Neural cell (in vitro differentiated cells): ENCODE measurements around the gene ACTRT2. TPM values are rescaled to one million over a fixed set of nuclear protein-coding genes. Genes with fewer than 3 reads are reported as not detected.

Experiments
- H2AFZ ChIP-seq: fragments of 200-600, 300-800 bp; sonication (generic), shearing (Covaris generic); 2 replicates; pipeline ENCODE4 v1.6.0; 2014; ENCODE audit warnings: low read depth, mild to moderate bottlenecking, antibody characterized with exemption, low read length, moderate library complexity
- H3F3A ChIP-seq: fragments of 200-600 bp; shearing (Covaris generic); 2 replicates; pipeline ENCODE4 v1.6.1; 2016; ENCODE audit warnings: mild to moderate bottlenecking, moderate library complexity, mixed read lengths, antibody characterized with exemption, low read length; ENCODE audit not compliant: insufficient read depth, poor library complexity, severe bottlenecking
- H3K27ac ChIP-seq: fragments of 200-600, 300-800 bp; sonication (generic), shearing (Covaris generic); 2 replicates; pipeline ENCODE4 v1.5.1; 2014; ENCODE audit warnings: mild to moderate bottlenecking, low read length, moderate library complexity
- H3K27me3 ChIP-seq: fragments of 300-800, 200-600 bp; sonication (generic), shearing (Covaris generic); 2 replicates; pipeline ENCODE4 v1.6.0; 2014; ENCODE audit warnings: mild to moderate bottlenecking, low read depth, low read length, moderate library complexity; ENCODE audit not compliant: insufficient read depth
- H3K36me3 ChIP-seq: fragments of 300-800, 200-600 bp; sonication (generic), shearing (Covaris generic); 2 replicates; pipeline ENCODE4 v1.5.1; 2014; ENCODE audit warnings: mild to moderate bottlenecking, antibody characterized with exemption, low read length, moderate library complexity; ENCODE audit not compliant: insufficient read depth
- H3K4me2 ChIP-seq: fragments of 300-800, 200-600 bp; sonication (generic), shearing (Covaris generic); 2 replicates; pipeline ENCODE4 v1.6.0; 2014; ENCODE audit warnings: mild to moderate bottlenecking, low read length
- H3K4me3 ChIP-seq: fragments of 300-800, 200-600 bp; sonication (generic), shearing (Covaris generic); 2 replicates; pipeline ENCODE4 v1.5.1; 2014; ENCODE audit warnings: mild to moderate bottlenecking, low read length, moderate library complexity
- H3K79me2 ChIP-seq: fragments of 200-600 bp; shearing (Covaris generic); replicated peaks from 2 replicates; pipeline ENCODE4 v1.6.0; 2014; ENCODE audit warnings: mild to moderate bottlenecking, low read length, moderate library complexity; ENCODE audit not compliant: insufficient read depth
- H3K9ac ChIP-seq: fragments of 300-800, 200-600 bp; sonication (generic), shearing (Covaris generic); 2 replicates; pipeline ENCODE4 v1.6.1; 2016; ENCODE audit warnings: mild to moderate bottlenecking, low read length, mixed read lengths
- H3K9me2 ChIP-seq: fragments of 200-600 bp; shearing (Covaris generic); 2 replicates; pipeline ENCODE4 v1.6.1; 2016; ENCODE audit warnings: mild to moderate bottlenecking, low read length, mixed read lengths; ENCODE audit not compliant: insufficient read depth
- H3K9me3 ChIP-seq: fragments of 200-600, 300-800 bp; sonication (generic), shearing (Covaris generic); 2 replicates; pipeline ENCODE4 v1.6.1; 2016; ENCODE audit warnings: mild to moderate bottlenecking, mixed run types, low read length, moderate library complexity, mixed read lengths
- H4K20me1 ChIP-seq: fragments of 200-600 bp; shearing (Covaris generic); 2 replicates; pipeline ENCODE4 v1.6.1; 2016; ENCODE audit warnings: mild to moderate bottlenecking, mixed run types; ENCODE audit not compliant: insufficient read depth
- EP300 ChIP-seq: fragments of 450-650 bp; conservative IDR thresholded peaks from 2 replicates; pipeline ENCODE4 v1.6.1; 2014; ENCODE audit warnings: antibody characterized with exemption, mild to moderate bottlenecking, moderate library complexity; ENCODE audit not compliant: poor library complexity, severe bottlenecking
- EZH2 ChIP-seq: fragments of 200-600, 300-800 bp; shearing (Covaris generic), sonication (generic); IDR thresholded peaks from 2 replicates; pipeline ENCODE4 v1.6.1; 2014; ENCODE audit warnings: antibody characterized with exemption, low read length, borderline replicate concordance, mild to moderate bottlenecking; ENCODE audit not compliant: insufficient read depth, poor library complexity, severe bottlenecking
- MXI1 ChIP-seq: fragments of 450-650 bp; conservative IDR thresholded peaks from 2 replicates; pipeline ENCODE4 v1.6.1; 2014; ENCODE audit warnings: antibody characterized with exemption, mild to moderate bottlenecking; ENCODE audit not compliant: poor library complexity, severe bottlenecking
- POLR2AphosphoS5 ChIP-seq: IDR thresholded peaks from 2 replicates; pipeline ENCODE4 v1.6.1; 2012
- RAD21 ChIP-seq: fragments of 450-650 bp; conservative IDR thresholded peaks from 2 replicates; pipeline ENCODE4 v1.6.1; 2014; ENCODE audit warnings: antibody characterized with exemption, mild to moderate bottlenecking, moderate library complexity
- SMC3 ChIP-seq: fragments of 450-650 bp; conservative IDR thresholded peaks from 2 replicates; pipeline ENCODE4 v1.6.1; 2014; ENCODE audit warnings: antibody characterized with exemption, mild to moderate bottlenecking, moderate library complexity; ENCODE audit not compliant: poor library complexity
- TAF1 ChIP-seq: IDR thresholded peaks from 2 replicates; pipeline ENCODE4 v1.6.1; 2012; ENCODE audit warnings: low read depth
- polyA plus RNA-seq: library from polyadenylated mRNA; depleted of rRNA; stranded (reverse); fragments of >200 nt; gene quantifications from 2 replicates; pipeline ENCODE4 v1.2.3, GENCODE V29; 2014
- TF ChIP-seq, protein P1 (sequence below): IDR thresholded peaks from 2 replicates; pipeline ENCODE4 v1.6.1; 2012; ENCODE audit warnings: borderline replicate concordance
- TF ChIP-seq, protein P2 (sequence below): fragments of 450-650 bp; IDR thresholded peaks from 2 replicates; pipeline ENCODE4 v1.5.1; 2014; ENCODE audit warnings: antibody characterized with exemption, mild to moderate bottlenecking, moderate library complexity; ENCODE audit not compliant: poor library complexity, severe bottlenecking

The ACTRT2 gene
- polyA plus RNA-seq, 1 donor from 2014 or later = not detected

GRCh38 chr1:3070309-3070643 lies 49.0 kb downstream of the ACTRT2 start:
- no peak overlapping the region for H3K4me2 ChIP-seq
- H2AFZ ChIP-seq = no peak overlapping the region
- H3F3A ChIP-seq = no peaks in the 10 kb centered on the region
- peaks cover 81% of the 10 kb centered on the region for H3K79me2 ChIP-seq
- H3K9me3 ChIP-seq = no peaks in the 10 kb centered on the region
- H3K27ac ChIP-seq = no peak overlapping the region
- H3K9ac ChIP-seq = peak overlapping the region; percentile 57
- no peaks in the 10 kb centered on the region for H4K20me1 ChIP-seq
- no peak for TF ChIP-seq POLR2AphosphoS5
- TF ChIP-seq EZH2 = no peak
- no peak for TF ChIP-seq TAF1
- no peak for TF ChIP-seq RAD21
- no peak for TF ChIP-seq MXI1
- TF ChIP-seq SMC3 = no peak
- TF ChIP-seq, protein P1, sequence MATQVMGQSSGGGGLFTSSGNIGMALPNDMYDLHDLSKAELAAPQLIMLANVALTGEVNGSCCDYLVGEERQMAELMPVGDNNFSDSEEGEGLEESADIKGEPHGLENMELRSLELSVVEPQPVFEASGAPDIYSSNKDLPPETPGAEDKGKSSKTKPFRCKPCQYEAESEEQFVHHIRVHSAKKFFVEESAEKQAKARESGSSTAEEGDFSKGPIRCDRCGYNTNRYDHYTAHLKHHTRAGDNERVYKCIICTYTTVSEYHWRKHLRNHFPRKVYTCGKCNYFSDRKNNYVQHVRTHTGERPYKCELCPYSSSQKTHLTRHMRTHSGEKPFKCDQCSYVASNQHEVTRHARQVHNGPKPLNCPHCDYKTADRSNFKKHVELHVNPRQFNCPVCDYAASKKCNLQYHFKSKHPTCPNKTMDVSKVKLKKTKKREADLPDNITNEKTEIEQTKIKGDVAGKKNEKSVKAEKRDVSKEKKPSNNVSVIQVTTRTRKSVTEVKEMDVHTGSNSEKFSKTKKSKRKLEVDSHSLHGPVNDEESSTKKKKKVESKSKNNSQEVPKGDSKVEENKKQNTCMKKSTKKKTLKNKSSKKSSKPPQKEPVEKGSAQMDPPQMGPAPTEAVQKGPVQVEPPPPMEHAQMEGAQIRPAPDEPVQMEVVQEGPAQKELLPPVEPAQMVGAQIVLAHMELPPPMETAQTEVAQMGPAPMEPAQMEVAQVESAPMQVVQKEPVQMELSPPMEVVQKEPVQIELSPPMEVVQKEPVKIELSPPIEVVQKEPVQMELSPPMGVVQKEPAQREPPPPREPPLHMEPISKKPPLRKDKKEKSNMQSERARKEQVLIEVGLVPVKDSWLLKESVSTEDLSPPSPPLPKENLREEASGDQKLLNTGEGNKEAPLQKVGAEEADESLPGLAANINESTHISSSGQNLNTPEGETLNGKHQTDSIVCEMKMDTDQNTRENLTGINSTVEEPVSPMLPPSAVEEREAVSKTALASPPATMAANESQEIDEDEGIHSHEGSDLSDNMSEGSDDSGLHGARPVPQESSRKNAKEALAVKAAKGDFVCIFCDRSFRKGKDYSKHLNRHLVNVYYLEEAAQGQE = no peak
- TF ChIP-seq, protein P2, sequence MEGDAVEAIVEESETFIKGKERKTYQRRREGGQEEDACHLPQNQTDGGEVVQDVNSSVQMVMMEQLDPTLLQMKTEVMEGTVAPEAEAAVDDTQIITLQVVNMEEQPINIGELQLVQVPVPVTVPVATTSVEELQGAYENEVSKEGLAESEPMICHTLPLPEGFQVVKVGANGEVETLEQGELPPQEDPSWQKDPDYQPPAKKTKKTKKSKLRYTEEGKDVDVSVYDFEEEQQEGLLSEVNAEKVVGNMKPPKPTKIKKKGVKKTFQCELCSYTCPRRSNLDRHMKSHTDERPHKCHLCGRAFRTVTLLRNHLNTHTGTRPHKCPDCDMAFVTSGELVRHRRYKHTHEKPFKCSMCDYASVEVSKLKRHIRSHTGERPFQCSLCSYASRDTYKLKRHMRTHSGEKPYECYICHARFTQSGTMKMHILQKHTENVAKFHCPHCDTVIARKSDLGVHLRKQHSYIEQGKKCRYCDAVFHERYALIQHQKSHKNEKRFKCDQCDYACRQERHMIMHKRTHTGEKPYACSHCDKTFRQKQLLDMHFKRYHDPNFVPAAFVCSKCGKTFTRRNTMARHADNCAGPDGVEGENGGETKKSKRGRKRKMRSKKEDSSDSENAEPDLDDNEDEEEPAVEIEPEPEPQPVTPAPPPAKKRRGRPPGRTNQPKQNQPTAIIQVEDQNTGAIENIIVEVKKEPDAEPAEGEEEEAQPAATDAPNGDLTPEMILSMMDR = no peak
- TF ChIP-seq EP300 = no peak
- H3K4me3 ChIP-seq = peak overlapping the region; percentile 65
- H3K27me3 ChIP-seq = peaks cover 58% of the 10 kb centered on the region
- H3K9me2 ChIP-seq = no peaks in the 10 kb centered on the region
- H3K36me3 ChIP-seq = no peaks in the 10 kb centered on the region

GRCh38 chr1:3070644-3071564 lies 49.6 kb downstream of the ACTRT2 start:
- Histone ChIP-seq H3K27ac (no peak overlapping the region), H3K9ac (peak overlapping the region; percentile 57)

More at GRCh38 chr1:3070644-3071564, 49.6 kb downstream of the ACTRT2 start:
- Histone ChIP-seq H3K4me2 (no peak overlapping the region), H3K79me2 (peaks cover 81% of the 10 kb centered on the region), H2AFZ (no peak overlapping the region), H3K9me3 (no peaks in the 10 kb centered on the region), H3K36me3 (no peaks in the 10 kb centered on the region), H3K4me3 (peak overlapping the region; percentile 65), H3F3A (no peaks in the 10 kb centered on the region), H4K20me1 (no peaks in the 10 kb centered on the region), H3K27me3 (peaks cover 58% of the 10 kb centered on the region), H3K9me2 (no peaks in the 10 kb centered on the region)
- TF ChIP-seq MXI1 = no peak
- no peak for TF ChIP-seq SMC3
- no peak for TF ChIP-seq TAF1
- TF ChIP-seq POLR2AphosphoS5 = no peak
- TF ChIP-seq, protein P2 = peak; percentile 8
